ENCODE measurements around the gene EPS8. TPM values are rescaled to one million over a fixed set of nuclear protein-coding genes. Genes with fewer than 3 reads are reported as not detected.

The EPS8 gene
- polyA plus RNA-seq, 1 experiment = 69.9 TPM

- TF ChIP-seq, protein P1, sequence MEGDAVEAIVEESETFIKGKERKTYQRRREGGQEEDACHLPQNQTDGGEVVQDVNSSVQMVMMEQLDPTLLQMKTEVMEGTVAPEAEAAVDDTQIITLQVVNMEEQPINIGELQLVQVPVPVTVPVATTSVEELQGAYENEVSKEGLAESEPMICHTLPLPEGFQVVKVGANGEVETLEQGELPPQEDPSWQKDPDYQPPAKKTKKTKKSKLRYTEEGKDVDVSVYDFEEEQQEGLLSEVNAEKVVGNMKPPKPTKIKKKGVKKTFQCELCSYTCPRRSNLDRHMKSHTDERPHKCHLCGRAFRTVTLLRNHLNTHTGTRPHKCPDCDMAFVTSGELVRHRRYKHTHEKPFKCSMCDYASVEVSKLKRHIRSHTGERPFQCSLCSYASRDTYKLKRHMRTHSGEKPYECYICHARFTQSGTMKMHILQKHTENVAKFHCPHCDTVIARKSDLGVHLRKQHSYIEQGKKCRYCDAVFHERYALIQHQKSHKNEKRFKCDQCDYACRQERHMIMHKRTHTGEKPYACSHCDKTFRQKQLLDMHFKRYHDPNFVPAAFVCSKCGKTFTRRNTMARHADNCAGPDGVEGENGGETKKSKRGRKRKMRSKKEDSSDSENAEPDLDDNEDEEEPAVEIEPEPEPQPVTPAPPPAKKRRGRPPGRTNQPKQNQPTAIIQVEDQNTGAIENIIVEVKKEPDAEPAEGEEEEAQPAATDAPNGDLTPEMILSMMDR (IDR thresholded peaks at IDR 0.05; ENCODE audit: low read depth, low read length) = no peak
- Histone ChIP-seq H3K9me3 (ENCODE audit: control insufficient read depth, insufficient read depth, low read length) (no peaks in the 10 kb centered on the region), H3K27me3 (ENCODE audit: control insufficient read depth, insufficient read depth, low read length) (no peaks in the 10 kb centered on the region), H3K4me3 (ENCODE audit: low read depth, low read length) (no peak overlapping the region), H3K27ac (ENCODE audit: low read depth, low read length) (no peak overlapping the region)
- POLR2A ChIA-PET = no interaction called here
- DNase-seq (ENCODE audit: low read depth, low spot score) = peak; percentile 68
- CTCF ChIA-PET = no interaction called here
Measured at GRCh38 chr12:15693228-15693911, 95.8 kb downstream of the EPS8 start.

DNA sequence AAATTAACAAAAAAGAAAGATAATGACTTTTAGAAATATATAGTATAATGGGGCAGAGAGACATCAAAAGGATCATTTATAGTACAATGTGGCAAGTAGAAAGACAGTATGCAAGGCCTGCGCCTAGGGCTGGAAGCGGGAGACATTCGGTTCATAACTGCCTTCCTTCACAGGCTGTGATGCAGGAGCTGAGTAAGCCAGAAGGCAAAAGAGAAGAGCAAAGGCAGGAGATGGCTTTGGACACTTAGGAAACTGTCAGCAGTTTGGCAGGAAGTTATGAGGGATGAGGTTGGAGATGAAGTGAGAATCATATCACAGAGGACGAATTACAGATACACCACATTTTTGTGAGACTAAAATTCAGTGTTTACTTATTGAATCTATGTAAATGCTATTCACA lies 97.8 kb downstream of the EPS8 start:
- no peak for DNase-seq (ENCODE audit: low read depth, low spot score)
- TF ChIP-seq, protein P1 (IDR thresholded peaks at IDR 0.05; ENCODE audit: low read depth, low read length) = no peak
- no peak overlapping the region for H3K27ac ChIP-seq (ENCODE audit: low read depth, low read length)
- no peaks in the 10 kb centered on the region for H3K9me3 ChIP-seq (ENCODE audit: control insufficient read depth, insufficient read depth, low read length)
- H3K4me3 ChIP-seq (ENCODE audit: low read depth, low read length) = no peak overlapping the region
- H3K27me3 ChIP-seq (ENCODE audit: control insufficient read depth, insufficient read depth, low read length) = no peaks in the 10 kb centered on the region
- ChIA-PET POLR2A (no interaction called here), CTCF (no interaction called here)

DNA sequence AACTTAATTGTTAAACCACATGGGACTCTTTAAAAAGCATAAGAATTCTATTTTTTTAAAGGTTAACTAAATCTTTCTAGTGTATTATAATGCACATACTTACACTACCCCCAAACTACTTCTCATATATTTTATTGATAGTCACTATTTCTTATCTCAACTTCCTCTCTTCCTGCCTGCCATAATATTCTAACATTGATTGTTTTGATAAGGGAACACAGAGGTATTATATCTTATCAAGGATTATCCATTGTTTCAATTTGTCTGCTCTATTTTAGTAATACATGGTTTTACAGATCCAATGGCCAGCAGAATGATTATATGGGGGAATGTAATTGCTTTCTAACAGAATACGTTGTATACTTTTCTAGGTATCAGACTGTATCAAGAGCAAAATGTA lies 98.9 kb downstream of the EPS8 start:
- TF ChIP-seq, protein P1 (IDR thresholded peaks at IDR 0.05; ENCODE audit: low read depth, low read length) = no peak
- ChIA-PET POLR2A (no interaction called here), CTCF (interaction anchor here (2.1 kb wide), 1 partner anchor 106 kb away, joined by 6 read pairs; no protein-coding TSS in a partner anchor)
- no peaks in the 10 kb centered on the region for H3K9me3 ChIP-seq (ENCODE audit: control insufficient read depth, insufficient read depth, low read length)
- DNase-seq (ENCODE audit: low read depth, low spot score) = no peak
- no peak overlapping the region for H3K4me3 ChIP-seq (ENCODE audit: low read depth, low read length)
- H3K27ac ChIP-seq (ENCODE audit: low read depth, low read length) = no peak overlapping the region
- no peaks in the 10 kb centered on the region for H3K27me3 ChIP-seq (ENCODE audit: control insufficient read depth, insufficient read depth, low read length)

- ChIA-PET CTCF (interaction anchor here (2.1 kb wide), 1 partner anchor 105 kb away, joined by 6 read pairs; no protein-coding TSS in a partner anchor), POLR2A (no interaction called here)
- Histone ChIP-seq H3K27ac (ENCODE audit: low read depth, low read length) (no peak overlapping the region), H3K9me3 (ENCODE audit: control insufficient read depth, insufficient read depth, low read length) (no peaks in the 10 kb centered on the region), H3K27me3 (ENCODE audit: control insufficient read depth, insufficient read depth, low read length) (no peaks in the 10 kb centered on the region), H3K4me3 (ENCODE audit: low read depth, low read length) (no peak overlapping the region)
- no peak for DNase-seq (ENCODE audit: low read depth, low spot score)
- TF ChIP-seq, protein P1 (IDR thresholded peaks at IDR 0.05; ENCODE audit: low read depth, low read length) = no peak
Measured at GRCh38 chr12:15689751-15690191, 99.4 kb downstream of the EPS8 start.

DNA sequence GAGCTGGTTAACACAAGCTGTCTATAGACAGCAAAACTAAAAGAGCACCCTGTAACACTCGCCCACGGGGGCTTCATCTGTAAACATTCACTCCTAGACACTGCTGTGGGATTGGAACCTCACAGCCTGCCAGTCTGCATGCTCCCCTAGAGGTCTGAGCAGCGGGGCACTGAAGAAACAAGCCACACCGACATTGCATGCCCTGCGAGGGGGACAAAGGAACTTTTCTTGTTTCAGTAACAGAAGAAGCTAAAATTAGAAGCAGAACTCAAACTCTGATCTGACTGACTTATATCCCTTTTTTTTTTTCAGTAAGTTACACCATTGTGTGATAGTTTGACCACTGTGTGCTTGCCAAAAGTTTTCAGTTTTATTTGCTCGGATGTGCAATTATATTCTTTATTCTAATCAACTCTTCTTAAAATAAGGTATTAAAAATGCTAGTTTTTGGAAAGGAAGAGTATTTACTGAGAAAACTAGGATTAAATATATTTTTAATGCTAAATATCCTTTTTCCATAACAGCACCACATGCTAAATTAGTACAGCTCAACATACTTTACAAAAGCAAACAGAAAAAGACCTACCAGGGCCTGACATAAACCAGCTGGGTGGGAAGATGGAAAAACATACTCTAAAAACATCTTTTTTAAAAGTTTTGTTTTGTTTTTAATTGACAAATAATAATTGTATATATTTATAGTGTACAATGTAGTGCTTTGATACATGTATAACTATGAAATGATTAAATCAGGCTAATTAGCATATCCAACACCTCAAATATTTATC lies 100.2 kb downstream of the EPS8 start:
- POLR2A ChIA-PET = interaction anchor here (0.5 kb wide), 1 partner anchor 222 kb away, joined by 5 read pairs; the partner anchor contains the start of gene DERA
- no peak overlapping the region for H3K27ac ChIP-seq (ENCODE audit: low read depth, low read length)
- DNase-seq (ENCODE audit: low read depth, low spot score) = no peak

More for the DNA sequence above, 100.2 kb downstream of the EPS8 start:
- H3K4me3 ChIP-seq (ENCODE audit: low read depth, low read length) = no peak overlapping the region
- TF ChIP-seq, protein P1 (IDR thresholded peaks at IDR 0.05; ENCODE audit: low read depth, low read length) = no peak
- no peaks in the 10 kb centered on the region for H3K9me3 ChIP-seq (ENCODE audit: control insufficient read depth, insufficient read depth, low read length)
- CTCF ChIA-PET = interaction anchor here (0.6 to 2.1 kb wide), 2 partner anchors 44 to 104 kb away, joined by 3 to 6 read pairs; no protein-coding TSS in a partner anchor
- no peaks in the 10 kb centered on the region for H3K27me3 ChIP-seq (ENCODE audit: control insufficient read depth, insufficient read depth, low read length)
